ENCODE data around the gene HEXB.

The HEXB gene

DNA sequence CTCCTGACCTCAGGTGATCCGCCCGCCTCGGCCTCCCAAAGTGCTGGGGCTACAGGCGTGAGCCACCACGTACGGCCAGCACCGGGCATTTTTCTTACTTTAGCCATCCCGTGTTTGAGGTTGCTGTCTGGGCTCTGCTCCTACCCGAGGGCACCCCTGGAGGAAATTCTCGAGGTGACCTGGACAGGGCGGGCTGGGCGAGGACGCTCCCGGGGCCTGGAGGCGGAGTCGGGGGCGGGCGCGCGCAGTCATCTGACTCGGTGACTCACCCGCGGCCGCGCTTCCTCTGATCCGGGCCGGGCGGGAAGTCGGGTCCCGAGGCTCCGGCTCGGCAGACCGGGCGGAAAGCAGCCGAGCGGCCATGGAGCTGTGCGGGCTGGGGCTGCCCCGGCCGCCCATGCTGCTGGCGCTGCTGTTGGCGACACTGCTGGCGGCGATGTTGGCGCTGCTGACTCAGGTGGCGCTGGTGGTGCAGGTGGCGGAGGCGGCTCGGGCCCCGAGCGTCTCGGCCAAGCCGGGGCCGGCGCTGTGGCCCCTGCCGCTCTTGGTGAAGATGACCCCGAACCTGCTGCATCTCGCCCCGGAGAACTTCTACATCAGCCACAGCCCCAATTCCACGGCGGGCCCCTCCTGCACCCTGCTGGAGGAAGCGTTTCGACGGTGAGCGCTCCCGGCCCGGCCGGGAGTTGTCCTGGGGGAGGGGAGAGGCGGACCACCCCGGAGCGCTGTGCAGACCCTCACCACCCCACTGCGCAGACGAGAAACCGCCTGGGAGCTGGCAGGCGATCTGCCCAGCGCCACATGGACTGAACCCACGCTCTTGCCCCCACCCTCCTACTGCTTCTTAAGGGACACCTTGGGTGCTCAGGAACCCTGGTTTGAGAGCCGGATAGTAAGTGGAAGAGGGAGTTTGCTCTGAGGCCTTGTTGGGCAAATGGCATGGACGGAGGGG, at the start of gene HEXB:
HEXB (plus strand) TSS at position 334 of the 952 bp plus-strand sequence; CDS start at position 362, 28 bp downstream.
- DNase-seq (ENCODE audit: low spot score): peak; percentile 83

DNA sequence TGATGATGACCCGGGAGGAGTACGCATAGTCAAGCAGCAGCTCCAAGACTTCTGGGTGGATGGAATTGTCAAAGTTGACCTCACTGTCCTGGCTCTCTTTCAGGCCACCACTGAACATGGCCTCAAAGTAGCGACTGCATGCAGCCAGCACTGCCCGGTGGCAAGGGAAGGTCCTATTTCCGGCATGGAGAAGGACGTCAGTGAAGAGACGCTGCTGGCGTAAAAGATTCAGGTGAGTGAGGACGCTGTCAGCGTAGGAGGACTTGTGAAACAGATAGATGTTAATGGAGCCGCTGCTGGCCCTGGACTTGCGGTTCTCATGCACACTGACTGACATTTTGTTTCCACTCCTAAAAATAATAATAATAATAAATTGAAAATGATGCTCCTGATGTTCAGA, 48.9 kb upstream of the HEXB start:
- DNase-seq (ENCODE audit: low spot score): no peak

DNA sequence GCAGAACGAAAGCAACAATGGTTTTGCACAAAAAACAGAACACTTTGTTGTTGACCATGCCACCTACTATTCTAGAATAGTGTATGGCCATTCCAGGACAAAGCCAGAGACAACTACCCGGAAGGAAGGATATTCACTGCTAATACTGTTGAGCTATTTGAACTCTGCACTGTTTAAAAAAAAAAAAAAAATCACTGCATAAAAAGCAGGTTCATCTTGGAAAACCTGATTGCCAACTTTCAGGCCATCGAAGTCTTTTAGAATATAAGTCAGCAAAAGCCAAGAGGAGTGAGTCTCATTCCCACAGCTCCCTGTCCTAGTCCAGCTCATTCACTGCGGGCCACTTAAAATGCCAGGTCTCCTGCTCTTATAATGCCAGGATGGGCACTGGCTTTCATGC, 48.5 kb upstream of the HEXB start:
- no peak for DNase-seq (ENCODE audit: low spot score)

DNA sequence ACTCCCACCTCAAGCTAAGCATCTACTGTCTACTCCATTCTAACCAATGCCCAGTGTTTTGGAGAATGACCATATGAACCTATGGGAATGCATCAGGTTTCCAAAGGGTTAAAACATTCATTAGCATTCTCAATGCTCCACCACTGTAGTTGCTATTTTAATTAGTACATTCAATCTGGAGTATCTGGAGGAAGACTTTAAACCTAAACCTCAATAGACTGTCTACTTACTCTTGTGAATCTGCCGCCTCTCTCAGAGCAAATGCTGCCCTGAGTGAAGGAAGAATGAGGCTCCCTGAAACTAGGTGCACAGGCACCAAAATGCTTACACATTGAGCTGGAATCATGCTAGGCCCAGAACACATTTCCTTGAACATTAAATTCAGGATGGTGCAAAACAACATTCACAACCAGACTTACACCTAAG, 46.5 kb upstream of the HEXB start:
- no peak for DNase-seq (ENCODE audit: low spot score)

DNA sequence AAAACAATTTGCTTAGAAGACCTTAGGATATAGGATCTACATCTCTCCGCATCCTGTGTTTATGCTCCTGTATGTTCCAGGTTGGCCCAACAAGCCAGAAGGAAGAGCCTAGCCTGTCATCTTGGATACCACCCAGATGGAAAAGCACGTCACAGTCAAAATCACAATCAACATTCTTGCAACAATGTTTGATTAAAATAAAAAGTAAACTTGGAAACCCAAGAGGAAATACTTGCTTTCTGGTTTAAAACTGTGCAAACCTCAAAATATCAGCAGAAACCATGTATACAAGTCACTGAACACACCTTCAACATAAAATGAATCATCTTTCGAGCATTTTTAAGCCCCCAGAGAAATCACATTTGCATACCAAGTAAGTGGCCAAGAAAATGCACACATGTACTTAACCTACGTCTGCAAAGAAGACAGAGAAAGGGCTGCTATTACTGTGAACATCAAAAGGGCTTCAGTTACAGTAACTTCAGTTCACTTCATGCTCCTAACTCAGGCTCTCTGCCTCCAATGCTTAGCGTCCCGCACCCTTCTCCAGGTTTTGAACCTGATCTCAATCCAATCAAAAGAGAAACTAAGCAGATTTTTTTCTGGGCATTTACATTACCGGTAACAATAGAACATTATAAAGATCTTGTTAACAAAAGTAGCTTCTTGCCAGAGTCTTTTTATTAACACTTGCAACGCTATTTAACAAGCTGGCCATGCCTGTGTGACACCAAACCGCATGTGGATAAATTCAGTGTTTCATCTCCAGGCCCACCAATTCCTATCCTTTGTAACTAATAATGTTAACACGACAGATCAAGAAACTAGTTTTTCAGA, 45.8 kb upstream of the HEXB start:
- DNase-seq (ENCODE audit: low spot score): no peak

DNA sequence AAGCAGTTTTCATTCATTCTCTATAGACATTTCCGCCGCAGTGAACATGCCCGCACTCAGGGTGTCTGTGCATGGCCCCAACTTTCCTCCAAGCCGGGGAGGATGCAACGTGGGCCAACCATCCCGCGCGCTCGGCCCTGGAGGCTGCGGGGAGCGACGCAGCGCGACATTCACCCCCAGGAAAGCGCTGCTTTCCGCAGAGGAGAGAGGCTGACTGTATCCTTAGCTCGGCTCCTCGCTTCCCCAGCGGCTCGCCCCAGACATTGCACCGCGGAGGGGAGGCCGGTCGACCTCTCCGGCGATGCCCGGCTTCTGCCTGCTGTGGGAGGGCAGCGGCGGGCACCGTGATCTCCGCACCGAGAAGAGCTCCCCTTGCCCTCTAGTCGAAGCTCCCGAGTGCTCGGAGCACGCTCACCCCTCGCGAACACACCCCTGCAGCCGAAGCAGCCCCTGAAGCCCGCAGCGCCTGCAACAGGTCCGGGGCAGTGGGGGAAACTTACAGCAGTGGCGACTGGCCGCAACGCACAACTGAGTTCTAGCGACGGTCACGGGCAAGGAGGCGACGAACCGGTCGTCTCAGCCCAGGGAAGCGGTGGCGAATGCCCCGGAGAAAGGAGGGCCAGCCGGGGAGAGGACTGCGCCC, 45.1 kb upstream of the HEXB start:
- peak; percentile 23 for DNase-seq (ENCODE audit: low spot score)

DNA sequence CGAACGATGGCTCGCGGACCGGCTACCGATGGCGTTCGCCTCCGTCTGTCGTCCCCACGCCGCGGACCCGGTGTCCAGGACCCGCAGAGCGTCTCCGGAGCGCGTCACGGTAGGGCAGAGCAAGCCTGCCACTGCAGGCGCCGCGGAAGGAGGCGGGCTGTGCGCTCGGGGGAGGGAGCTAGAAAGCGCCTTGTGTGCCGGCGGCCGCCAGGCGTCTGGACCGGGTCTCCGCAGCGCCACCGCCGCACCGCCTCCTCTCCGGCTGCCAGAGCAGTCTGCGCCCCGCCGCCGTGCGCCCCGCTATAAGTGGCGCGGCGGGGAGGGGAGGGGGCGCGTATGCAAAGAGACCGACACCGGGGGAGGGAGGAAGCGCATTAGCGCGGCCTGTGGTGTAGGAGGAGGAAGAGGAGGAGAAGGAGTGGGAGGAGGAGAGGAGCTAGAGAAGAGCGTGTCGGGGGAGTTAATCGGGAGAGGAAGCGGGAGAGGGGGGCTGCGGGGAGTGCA, 44.5 kb upstream of the HEXB start, which contains the start of gene ENC1:
ENC1 (minus strand) TSS at position 279 of the 504 bp plus-strand sequence. CDS start 4,243 bp downstream, outside the sequence.
- DNase-seq (ENCODE audit: low spot score): peak; percentile 61

DNA sequence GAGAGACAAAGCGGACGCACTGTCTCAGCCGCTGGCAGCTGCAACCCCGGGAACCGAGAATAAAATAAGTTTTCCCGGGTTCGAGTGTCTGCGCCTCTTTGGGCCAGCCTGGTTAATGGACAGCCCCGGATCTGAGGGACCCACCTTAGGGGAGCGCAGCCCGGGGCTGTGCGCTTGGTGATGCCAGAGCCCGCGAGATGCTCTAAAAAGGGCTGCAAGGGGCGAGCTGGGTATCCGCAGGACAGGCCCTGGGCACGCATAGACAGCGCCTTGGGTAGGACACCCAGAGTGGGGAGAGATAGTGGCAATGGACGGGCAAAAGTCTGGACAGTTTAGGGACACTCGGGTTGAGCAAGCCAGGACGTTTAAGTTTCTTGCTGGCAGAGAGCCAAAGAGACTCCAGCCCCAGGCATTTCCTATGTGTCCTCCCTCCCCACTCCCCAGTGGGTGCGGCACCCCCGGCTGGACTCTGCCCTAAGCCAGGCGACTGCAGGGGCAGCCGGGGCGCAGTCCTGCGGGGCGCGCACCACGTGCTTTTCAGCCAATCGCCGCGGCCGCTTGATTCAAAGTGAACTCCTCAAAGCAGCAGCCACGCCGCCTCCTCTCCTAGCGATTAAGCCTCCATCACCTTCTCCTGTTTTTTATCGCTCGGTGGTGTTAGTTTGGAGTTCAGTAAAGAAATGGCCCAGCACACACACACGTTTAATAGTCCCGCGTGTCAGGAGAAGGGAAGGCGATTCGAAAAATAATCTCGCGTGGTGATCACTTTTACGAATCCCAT, 43.9 kb upstream of the HEXB start:
- peak; percentile 66 for DNase-seq (ENCODE audit: low spot score)

DNA sequence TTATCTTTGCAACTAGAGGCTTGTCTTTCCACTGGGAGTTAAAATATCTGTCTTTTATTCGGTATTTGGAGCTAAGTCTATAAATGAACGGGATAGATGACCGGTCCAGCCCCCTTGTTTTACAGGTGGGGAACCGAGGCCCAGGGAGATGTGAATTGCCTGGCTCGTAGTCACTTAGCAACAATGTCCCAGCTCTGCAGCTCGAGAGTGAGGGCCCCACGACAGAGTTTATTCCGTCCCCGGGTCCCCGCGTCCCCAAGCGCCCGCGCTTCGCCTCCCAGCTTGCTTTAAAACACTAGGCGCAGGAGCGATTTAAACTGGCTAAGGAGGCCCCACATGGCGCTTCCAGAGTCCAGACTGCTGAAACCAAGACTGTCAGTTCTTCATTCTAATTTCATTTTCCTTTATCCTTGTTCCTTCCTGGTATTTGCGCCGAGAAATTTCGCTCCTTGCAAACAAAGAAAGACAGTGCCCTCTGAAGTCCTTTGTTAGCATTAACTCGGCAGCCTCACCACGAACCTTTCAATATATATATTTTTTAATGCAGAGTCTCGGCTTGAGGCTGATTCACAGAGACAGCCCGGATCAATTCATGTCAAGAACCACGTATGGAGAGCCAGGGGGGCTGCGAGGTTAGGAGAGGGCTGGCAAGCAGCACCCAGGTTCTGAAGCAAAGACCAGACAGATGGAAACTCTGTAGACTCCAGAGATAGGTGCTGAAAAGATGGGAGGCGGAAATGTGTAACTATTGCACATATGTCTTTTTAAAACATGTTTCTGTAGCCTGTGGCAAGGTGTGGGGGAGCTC, 43.1 kb upstream of the HEXB start:
- peak; percentile 16 for DNase-seq (ENCODE audit: low spot score)

DNA sequence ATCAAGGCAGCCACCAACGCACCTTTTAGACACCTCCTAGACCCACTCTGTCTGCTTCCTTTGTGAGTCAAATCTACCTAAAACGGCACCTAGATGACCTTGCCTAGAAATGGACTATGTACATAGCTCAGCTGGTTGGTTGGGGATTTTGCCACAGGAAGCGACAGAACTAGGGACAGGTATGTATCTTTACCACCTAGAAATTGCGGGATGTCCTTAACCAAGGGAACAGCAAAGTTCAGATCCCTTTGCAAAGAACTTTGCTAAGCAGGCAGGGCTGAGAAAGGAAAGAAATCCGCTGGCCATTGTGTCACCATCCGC, 42.5 kb upstream of the HEXB start:
- no peak for DNase-seq (ENCODE audit: low spot score)

DNA sequence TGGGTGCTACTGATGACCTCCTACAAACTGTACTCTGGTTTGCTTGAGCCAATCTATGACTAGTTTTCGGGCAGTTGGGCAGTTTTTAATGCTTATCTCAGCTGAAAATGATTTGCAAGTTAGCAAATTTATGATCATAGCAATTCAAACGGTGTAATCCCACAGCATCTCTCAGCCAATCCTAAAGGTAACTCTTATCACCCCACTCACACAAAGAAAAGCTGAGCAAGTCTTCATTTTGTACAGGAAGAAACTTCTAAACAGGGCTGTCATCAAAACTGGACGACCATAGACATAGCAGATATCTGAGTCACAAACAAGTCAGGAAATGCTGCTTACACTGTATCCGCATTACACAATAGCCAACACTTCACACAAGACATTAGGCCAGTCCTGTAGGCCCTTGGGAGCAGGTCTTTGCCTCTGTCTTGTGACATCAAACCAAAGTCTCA, 41.9 kb upstream of the HEXB start:
- DNase-seq (ENCODE audit: low spot score): no peak

DNA sequence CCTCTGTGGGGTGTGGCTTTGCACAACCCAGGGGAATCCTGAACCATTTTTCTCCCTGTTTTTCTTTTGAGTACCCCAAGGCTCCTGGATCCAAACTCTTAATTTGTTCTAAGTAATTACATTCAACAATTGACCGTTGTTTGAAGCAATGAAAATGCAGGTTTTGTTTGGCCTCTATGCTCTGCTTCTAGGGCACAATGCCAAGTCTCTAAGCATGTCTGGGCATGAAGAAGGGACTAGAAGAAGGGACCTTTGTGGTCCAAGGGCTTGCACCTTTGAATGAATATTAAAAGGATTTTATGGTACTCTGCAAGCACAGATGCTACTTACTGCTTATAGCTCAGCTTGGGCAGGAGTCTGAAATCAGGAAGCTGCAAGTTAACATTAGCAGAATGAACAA, 37.9 kb upstream of the HEXB start:
- DNase-seq (ENCODE audit: low spot score): no peak

DNA sequence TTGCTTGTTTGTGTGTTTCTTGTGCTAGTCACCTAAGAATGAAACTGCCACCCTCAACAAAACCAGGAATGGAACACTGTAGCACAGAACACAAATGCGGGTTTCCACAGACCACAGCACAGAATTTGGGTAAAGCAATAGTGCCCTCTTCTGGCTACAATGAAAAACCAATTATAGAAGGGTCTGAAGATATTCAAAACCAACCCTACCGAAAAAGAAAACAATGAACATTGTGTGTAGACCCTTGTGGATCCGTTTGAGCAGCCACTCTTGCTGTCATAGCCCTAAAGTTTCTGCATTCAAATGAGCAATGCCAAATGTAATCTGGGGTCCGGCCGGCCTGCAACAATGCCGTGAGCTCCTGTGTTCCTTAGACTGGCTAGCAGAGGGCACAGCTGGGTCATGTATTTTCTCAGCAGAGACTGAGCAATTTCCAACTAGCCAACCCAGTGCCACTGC, 36.2 kb upstream of the HEXB start:
- DNase-seq (ENCODE audit: low spot score): peak; percentile 43

DNA sequence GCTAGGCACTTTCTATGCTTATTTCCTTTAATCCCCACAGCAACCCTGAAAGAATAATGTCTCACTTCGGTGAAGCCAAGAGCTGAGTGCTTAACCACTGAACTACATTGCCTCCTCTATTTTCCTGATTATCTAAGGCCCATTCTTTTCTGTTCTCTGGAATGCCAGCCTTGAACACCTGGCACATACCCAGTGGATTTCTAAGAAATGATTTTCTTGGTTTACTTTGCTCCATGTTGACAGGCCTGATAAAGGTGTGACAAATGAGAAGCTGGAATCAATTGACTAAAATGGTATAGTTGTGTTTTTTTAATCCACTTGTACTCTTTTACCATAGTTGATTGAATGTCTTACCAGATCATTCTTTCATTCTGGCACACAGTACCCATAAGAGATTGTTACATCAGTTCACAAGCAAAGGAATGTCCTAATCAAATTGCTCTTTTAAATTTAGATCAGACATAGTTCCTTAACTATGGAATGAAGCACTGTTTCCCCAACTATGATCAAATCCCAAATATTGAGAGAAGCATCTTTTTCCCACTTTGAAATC, 35.5 kb upstream of the HEXB start:
- DNase-seq (ENCODE audit: low spot score): no peak

DNA sequence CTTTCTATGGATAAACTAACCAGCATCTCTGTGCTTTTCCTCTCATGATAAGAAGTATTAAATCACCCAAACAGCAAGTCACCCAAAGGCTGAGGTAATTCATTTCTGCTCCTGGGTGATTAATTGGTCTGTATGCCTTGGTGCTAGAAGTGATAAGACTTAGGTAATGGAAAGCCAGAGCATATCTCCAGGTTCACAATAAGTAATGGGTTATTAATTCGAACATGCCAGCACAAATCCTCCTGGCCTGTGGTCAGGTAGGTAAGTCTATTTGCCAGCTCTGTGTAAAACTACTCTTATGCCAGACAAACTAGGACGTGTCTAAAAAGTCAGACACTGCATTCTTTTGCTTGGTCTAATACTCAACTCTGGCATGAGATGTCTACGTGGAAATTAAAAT, 33.3 kb upstream of the HEXB start:
- DNase-seq (ENCODE audit: low spot score): no peak

DNA sequence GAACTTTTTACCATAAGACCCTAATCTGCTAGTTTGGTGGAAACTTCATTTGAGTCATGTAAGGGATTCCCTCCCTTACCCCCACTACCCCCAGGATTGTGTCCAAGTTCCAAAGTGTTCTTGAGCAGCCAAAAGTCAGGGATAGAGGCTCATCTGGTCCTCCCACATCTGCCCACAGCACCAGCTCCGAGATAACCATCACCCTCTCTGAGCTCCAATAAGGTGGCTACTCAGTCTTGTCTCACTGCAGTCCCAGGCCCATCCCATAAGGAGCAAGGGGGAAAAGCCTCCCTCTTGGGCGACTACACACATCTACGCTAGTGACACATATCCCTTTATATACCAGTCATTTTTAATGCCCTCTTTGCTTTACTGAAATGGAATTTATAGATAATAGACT, 32.5 kb upstream of the HEXB start:
- no peak for DNase-seq (ENCODE audit: low spot score)

DNA sequence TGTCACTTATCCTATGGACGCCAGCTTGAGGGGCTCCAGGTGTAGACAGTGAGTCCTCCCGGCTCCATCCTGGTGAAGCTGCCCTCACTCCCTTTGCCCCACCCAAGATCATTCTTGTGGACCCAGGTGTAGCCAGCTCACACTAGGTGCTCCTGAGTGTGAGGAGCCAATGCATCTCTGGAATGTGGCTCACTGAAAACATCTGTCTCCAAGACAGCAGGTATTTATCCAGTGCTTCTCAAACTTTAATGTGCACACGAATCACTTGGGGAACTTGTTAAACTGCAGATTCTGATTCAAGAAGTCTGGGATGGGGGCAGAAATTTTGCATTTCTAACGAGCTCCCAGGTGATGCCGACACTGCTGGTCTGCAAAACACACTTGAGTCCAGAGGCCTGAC, 31.0 kb upstream of the HEXB start:
- no peak for DNase-seq (ENCODE audit: low spot score)

DNA sequence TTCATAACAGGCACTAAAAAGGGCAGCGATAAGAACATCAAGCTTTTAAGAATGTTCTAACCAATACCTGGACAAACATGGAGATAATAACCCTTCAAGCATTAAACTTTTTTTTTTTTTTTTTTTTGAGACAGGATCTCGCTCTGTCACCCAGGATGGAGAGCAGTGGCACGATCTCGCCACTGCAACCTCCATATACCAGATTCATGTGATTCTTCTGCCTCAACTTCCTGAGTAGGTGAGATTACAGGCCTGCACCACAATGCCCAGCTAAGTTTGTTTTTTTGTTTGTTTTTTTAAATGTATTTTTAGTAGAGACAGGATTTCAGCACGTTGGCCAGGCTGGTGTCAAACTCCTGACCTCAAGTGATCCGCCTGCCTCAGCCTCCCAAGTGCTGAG, 29.8 kb upstream of the HEXB start:
- no peak for DNase-seq (ENCODE audit: low spot score)

DNA sequence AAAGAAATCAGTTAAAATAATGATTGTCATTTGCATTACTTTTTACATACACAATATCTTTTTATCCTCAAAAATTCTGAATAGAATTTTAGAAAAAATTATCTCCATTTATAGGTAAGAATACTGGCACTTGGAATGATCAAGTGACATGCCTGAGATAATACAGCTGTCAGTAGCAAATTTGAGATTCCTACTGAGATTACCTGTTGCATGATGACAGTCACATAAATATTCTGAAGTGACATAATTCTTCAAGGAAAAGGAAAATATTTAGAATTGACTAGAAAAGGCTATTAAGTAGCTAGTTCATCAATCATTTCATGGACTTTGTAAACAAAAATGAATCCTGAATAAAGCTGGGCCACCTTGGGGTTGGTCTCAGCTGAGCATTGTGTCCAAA, 29.3 kb upstream of the HEXB start:
- DNase-seq (ENCODE audit: low spot score): no peak

DNA sequence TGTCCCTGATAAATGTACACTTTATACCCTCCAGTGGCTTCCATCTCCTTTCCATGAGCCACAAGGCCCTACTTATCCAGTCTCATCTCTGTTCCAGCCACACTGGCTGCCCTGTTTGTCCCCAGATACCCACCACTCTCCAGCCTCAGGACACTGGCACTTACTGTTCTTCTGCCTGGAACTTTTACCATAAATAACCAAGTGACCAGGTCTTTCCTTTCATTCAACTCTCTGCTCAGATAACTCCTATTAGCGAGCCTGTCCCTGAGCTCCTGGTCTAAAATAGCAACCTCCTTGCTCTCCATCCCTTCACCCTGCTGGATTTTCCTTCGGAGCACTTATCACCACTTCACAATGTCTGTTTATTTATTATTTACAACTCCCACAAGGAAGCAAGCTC, 27.9 kb upstream of the HEXB start:
- no peak for DNase-seq (ENCODE audit: low spot score)
